NCI-H748 treated with DMSO at 0.1 percent for 48 hours (cell line): ENCODE results near the gene MYLIP.

Experiments
- DNase-seq: peaks from one replicate; lab custom pipeline; 2025; lab: John Stamatoyannopoulos, UW

Gene MYLIP

GRCh38 chr6:16141514-16141913 lies 12.6 kb downstream of the MYLIP start:
- DNase-seq = no peak

GRCh38 chr6:16145038-16145437 lies 16.2 kb downstream of the MYLIP start:
- no peak for DNase-seq

GRCh38 chr6:16146028-16146427 lies 17.1 kb downstream of the MYLIP start:
- no peak for DNase-seq

- peak; percentile 99 for DNase-seq
Measured at GRCh38 chr6:16146527-16146955, 17.7 kb downstream of the MYLIP start.

GRCh38 chr6:16148498-16148897 lies 19.6 kb downstream of the MYLIP start:
- DNase-seq = no peak

- DNase-seq = no peak
Measured at GRCh38 chr6:16149305-16149704, 20.4 kb downstream of the MYLIP start.

- DNase-seq = no peak
Measured at GRCh38 chr6:16150098-16150497, 21.2 kb downstream of the MYLIP start.

- DNase-seq = no peak
Measured at GRCh38 chr6:16153211-16153820, 24.4 kb downstream of the MYLIP start.

GRCh38 chr6:16154904-16155303 lies 26.0 kb downstream of the MYLIP start:
- DNase-seq = no peak

GRCh38 chr6:16157492-16157891 lies 28.6 kb downstream of the MYLIP start:
- no peak for DNase-seq

- DNase-seq = peak; percentile 80
Measured at GRCh38 chr6:16157909-16158308, 29.0 kb downstream of the MYLIP start.

GRCh38 chr6:16158943-16159557 lies 30.2 kb downstream of the MYLIP start:
- no peak for DNase-seq

GRCh38 chr6:16160794-16161193 lies 31.9 kb downstream of the MYLIP start:
- no peak for DNase-seq

- DNase-seq = no peak
Measured at GRCh38 chr6:16162003-16162402, 33.1 kb downstream of the MYLIP start.

GRCh38 chr6:16163066-16163465 lies 34.2 kb downstream of the MYLIP start:
- peak; percentile 96 for DNase-seq

GRCh38 chr6:16163535-16164300 lies 34.8 kb downstream of the MYLIP start:
- no peak for DNase-seq

- DNase-seq = no peak
Measured at GRCh38 chr6:16165641-16166040, 36.8 kb downstream of the MYLIP start.

- no peak for DNase-seq
Measured at GRCh38 chr6:16166871-16167608, 38.2 kb downstream of the MYLIP start.

- DNase-seq = no peak
Measured at GRCh38 chr6:16168121-16168520, 39.2 kb downstream of the MYLIP start.

- DNase-seq = peak; percentile 91
Measured at GRCh38 chr6:16168858-16169257, 40.0 kb downstream of the MYLIP start.

GRCh38 chr6:16171400-16171799 lies 42.5 kb downstream of the MYLIP start:
- DNase-seq = no peak

GRCh38 chr6:16173167-16173940 lies 44.5 kb downstream of the MYLIP start:
- DNase-seq = no peak
